Skeletal muscle tissue (tissue), 4 donors: Measurements from ENCODE around the gene MX1. TPM values are rescaled to one million over a fixed set of nuclear protein-coding genes. Genes with fewer than 3 reads are reported as not detected.

Experiments used
- H3K27ac ChIP-seq: one replicate; pipeline ENCODE4 v1.7.0; 2013; ENCODE audit warnings: mild to moderate bottlenecking, low read depth, low read length, inconsistent platforms
- H3K27me3 ChIP-seq, 3 donors: one replicate each; pipeline ENCODE4 v1.7.0; 2013; ENCODE audit warnings: low read length in 3 of 3; ENCODE audit not compliant: control insufficient read depth in 3 of 3, insufficient read depth in 3 of 3
- H3K36me3 ChIP-seq, 3 donors: one replicate each; pipeline ENCODE4 v1.7.0; 2013; ENCODE audit warnings: low read length in 3 of 3; ENCODE audit not compliant: control insufficient read depth in 3 of 3, insufficient read depth in 3 of 3
- H3K4me1 ChIP-seq, 3 donors: one replicate each; pipeline ENCODE4 v1.7.0; 2013; ENCODE audit warnings: low read length in 3 of 3, mild to moderate bottlenecking in 3 of 3; ENCODE audit not compliant: control insufficient read depth in 3 of 3, insufficient read depth in 3 of 3
- H3K4me3 ChIP-seq, 3 donors: one replicate each; pipeline ENCODE4 v1.7.0; 2013; ENCODE audit warnings: low read length in 3 of 3
- H3K9ac ChIP-seq, 3 donors: one replicate each; pipeline ENCODE4 v1.7.0; 2013; ENCODE audit warnings: low read length in 3 of 3, mild to moderate bottlenecking in 3 of 3, moderate library complexity in 2 of 3, low read depth in 1 of 3
- H3K9me3 ChIP-seq, 3 donors: one replicate each; pipeline ENCODE4 v1.7.0; 2013; ENCODE audit warnings: low read length in 3 of 3; ENCODE audit not compliant: control insufficient read depth in 3 of 3
- total RNA-seq: library from RNA; depleted of rRNA; stranded (reverse); fragments of >200 nt; gene quantifications from one replicate; pipeline ENCODE4 v1.2.3, GENCODE V29; 2014
- donor health status: Osteomylitis.

The MX1 gene
- total RNA-seq, 1 donor from 2014 or later, result 11.0 TPM

DNA sequence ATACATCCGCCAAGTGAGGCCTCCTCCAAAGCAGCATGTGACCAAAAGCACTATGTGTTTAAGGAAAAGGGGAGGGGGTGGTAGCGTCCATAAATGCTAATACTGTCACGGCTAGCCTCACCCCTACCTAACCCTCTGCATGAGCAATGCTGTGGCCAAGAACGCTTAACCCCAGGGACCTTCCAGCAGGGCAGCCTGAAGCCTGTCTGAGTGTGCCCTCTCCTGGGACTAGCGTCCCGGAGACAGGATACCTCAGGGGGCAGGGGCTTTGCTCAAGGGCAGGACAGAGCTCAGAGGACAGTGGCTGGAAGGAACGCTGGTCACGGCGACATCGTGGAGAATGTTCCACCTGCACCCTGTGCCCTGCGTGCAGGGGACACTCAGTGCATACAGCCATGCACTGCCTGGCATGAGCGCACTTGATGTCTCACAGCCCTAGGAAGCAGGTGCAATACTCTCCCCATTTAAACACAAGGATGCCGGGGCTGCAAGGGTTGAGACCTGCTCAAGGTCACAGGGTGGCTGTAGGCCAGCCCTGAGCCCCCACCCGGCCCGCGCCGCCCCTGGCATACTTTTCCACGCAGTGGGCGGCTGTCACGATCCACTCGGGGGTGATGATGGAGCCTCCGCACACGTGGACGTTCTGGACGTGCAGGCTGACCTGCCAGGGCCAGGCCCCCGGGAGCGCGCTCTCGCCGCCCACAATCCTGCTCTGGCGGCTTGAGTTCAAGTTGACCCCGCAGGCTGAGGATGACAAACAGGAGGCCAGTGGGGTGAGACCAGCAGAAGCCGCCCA lies 46.9 kb downstream of the MX1 start:
- Histone ChIP-seq H3K27me3 (peaks cover 22 to 50% (median 50%) of the 10 kb centered on the region in 3 donors), H3K36me3 (no peaks in the 10 kb centered on the region)

GRCh38 chr21:41475714-41476420 lies 49.8 kb downstream of the MX1 start:
- Histone ChIP-seq H3K36me3 (no peaks in the 10 kb centered on the region), H3K27me3 (peaks cover 20 to 42% (median 41%) of the 10 kb centered on the region in 3 donors), H3K4me3 (no peak overlapping the region), H3K4me1 (no peaks in the 10 kb centered on the region), H3K27ac (no peak overlapping the region), H3K9ac (no peak overlapping the region), H3K9me3 (no peaks in the 10 kb centered on the region)

More for the DNA sequence above, 46.9 kb downstream of the MX1 start:
- Histone ChIP-seq H3K9me3 (no peaks in the 10 kb centered on the region), H3K4me1 (no peaks in the 10 kb centered on the region), H3K9ac (no peak overlapping the region), H3K4me3 (no peak overlapping the region), H3K27ac (no peak overlapping the region)

DNA sequence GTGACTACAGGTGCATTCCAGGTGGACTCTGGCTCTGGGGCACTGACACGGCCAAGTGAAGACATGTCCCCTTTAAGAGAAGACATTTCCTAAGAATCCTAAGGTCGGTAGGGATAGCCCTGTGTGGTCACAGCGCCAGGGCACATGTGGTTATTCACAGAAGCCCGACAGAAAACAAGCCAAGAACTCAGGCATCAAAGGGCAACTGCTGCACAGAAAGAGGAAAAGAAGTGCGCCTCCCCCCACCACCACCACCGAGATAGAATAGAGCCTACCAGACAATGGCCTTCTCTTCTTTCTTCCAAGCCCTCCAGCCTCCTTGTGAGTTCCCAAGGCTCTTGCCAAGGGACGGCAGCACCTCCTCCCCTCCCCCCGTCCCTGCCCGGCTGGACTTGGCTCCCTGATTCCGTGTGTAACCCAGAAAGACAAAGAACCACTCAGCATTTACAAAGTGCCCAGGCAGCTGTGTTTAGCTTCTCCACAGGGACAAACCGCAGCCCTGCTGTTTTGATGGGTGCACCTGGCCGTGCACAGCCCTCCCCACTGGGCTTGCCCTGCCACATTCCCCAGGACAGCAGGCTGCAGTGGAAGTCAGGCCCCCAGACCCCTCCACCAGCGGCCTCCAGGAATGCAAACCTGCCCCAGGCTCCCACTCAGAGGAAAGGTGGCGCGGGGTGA lies 51.7 kb downstream of the MX1 start:
- Histone ChIP-seq H3K27me3 (peaks cover 12 to 34% (median 31%) of the 10 kb centered on the region in 3 donors), H3K9me3 (no peaks in the 10 kb centered on the region), H3K4me3 (no peak overlapping the region), H3K9ac (no peak overlapping the region), H3K4me1 (no peaks in the 10 kb centered on the region), H3K27ac (no peak overlapping the region), H3K36me3 (no peaks in the 10 kb centered on the region)

DNA sequence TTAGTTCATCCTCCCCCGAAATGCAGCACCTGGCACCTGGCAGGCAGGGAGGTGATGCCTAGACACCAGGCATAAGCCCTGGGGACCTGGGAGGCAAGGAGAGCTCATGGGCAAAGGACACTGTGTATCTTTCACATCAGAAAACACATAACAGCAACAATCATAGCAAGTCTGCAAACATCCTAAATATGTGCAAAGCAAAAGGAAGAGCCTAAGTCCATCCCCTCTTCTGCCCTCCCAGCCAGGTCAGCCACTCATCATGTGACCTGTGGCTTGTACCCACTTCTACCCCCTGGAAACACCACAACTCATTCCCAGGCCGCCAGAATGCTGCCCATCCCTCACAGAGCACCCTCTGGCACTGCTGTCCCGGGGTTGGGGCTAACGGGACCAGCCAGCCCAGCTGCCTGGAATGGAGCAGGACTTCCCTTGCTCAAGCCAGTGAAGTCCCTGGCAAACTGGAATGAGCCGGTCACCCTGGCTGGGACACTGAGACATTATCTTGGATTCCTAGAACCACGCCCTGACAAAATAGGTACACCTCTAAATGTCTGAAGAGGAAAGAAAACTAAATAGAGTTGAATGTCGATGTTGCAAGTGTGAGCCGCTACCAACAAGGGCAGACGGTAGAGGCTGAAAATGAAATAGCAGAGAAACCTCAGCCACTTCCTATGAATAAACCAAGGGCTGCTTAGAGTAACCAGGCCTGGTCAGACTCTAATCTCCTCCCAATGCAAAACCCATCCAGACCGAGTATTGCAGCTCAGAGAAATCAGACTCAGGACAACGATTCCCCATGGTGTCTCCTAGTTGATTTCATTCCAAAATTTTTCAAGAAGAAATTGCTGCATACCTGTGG lies 52.5 kb downstream of the MX1 start:
- H3K27me3 ChIP-seq, result peaks cover 10 to 28% (median 28%) of the 10 kb centered on the region in 3 donors
- H3K9ac ChIP-seq, result no peak overlapping the region
- H3K36me3 ChIP-seq, result no peaks in the 10 kb centered on the region
- no peak overlapping the region for H3K27ac ChIP-seq
- H3K4me1 ChIP-seq, result no peaks in the 10 kb centered on the region
- H3K4me3 ChIP-seq, result no peak overlapping the region
- H3K9me3 ChIP-seq, result no peaks in the 10 kb centered on the region

- no peaks in the 10 kb centered on the region for H3K9me3 ChIP-seq
- no peaks in the 10 kb centered on the region for H3K4me1 ChIP-seq
- no peak overlapping the region for H3K27ac ChIP-seq
- peaks cover 10 to 31% (median 27%) of the 10 kb centered on the region in 3 donors for H3K27me3 ChIP-seq
- H3K4me3 ChIP-seq, result no peak overlapping the region
- H3K9ac ChIP-seq, result no peak overlapping the region
- no peaks in the 10 kb centered on the region for H3K36me3 ChIP-seq
These were observed 53.6 kb downstream of the MX1 start for GRCh38 chr21:41479686-41480085.

- H3K9ac ChIP-seq, result no peak overlapping the region
- no peaks in the 10 kb centered on the region for H3K9me3 ChIP-seq
- H3K4me3 ChIP-seq, result no peak overlapping the region
- H3K36me3 ChIP-seq, result no peaks in the 10 kb centered on the region
- H3K4me1 ChIP-seq, result no peaks in the 10 kb centered on the region
- H3K27ac ChIP-seq, result no peak overlapping the region
- H3K27me3 ChIP-seq, result peaks cover 10 to 31% (median 27%) of the 10 kb centered on the region in 3 donors
These were observed 54.1 kb downstream of the MX1 start for GRCh38 chr21:41480086-41480690.

- no peaks in the 10 kb centered on the region for H3K9me3 ChIP-seq
- no peak overlapping the region for H3K9ac ChIP-seq
- H3K4me3 ChIP-seq, result no peak overlapping the region
- H3K36me3 ChIP-seq, result no peaks in the 10 kb centered on the region
- no peaks in the 10 kb centered on the region for H3K4me1 ChIP-seq
- H3K27me3 ChIP-seq, result peaks cover 10 to 27% (median 25%) of the 10 kb centered on the region in 3 donors
- no peak overlapping the region for H3K27ac ChIP-seq
These were observed 55.2 kb downstream of the MX1 start for GRCh38 chr21:41481191-41481590.

- H3K4me1 ChIP-seq, result no peaks in the 10 kb centered on the region
- peaks cover 10 to 32% (median 28%) of the 10 kb centered on the region in 3 donors for H3K27me3 ChIP-seq
- no peak overlapping the region for H3K9ac ChIP-seq
- H3K27ac ChIP-seq, result no peak overlapping the region
- no peaks in the 10 kb centered on the region for H3K36me3 ChIP-seq
- H3K4me3 ChIP-seq, result no peak overlapping the region
- no peaks in the 10 kb centered on the region for H3K9me3 ChIP-seq
These were observed 56.3 kb downstream of the MX1 start for GRCh38 chr21:41482301-41482700.

GRCh38 chr21:41482980-41483379 lies 56.9 kb downstream of the MX1 start:
- H3K4me1 ChIP-seq, result no peaks in the 10 kb centered on the region
- H3K27me3 ChIP-seq, result peaks cover 9 to 32% (median 25%) of the 10 kb centered on the region in 3 donors
- no peak overlapping the region for H3K4me3 ChIP-seq
- no peaks in the 10 kb centered on the region for H3K36me3 ChIP-seq
- no peak overlapping the region for H3K9ac ChIP-seq
- no peak overlapping the region for H3K27ac ChIP-seq
- H3K9me3 ChIP-seq, result no peaks in the 10 kb centered on the region
